Mucosa of stomach (tissue), 1 donor: ENCODE data around the gene SRGAP2C.
"Not testable (repeated sequence)": the region's sequence is repeated elsewhere in the genome, so short reads cannot be mapped to it uniquely, and the experiment has no call there.

Source experiments
- H3K27me3 ChIP-seq: one replicate; pipeline ENCODE4 v1.7.0; 2013; ENCODE audit warnings: mild to moderate bottlenecking, low read length; ENCODE audit not compliant: control insufficient read depth, insufficient read depth
- H3K36me3 ChIP-seq: one replicate; pipeline ENCODE4 v1.7.0; 2013; ENCODE audit warnings: low read length; ENCODE audit not compliant: control insufficient read depth, insufficient read depth
- H3K4me1 ChIP-seq: one replicate; pipeline ENCODE4 v1.7.0; 2013; ENCODE audit warnings: mild to moderate bottlenecking, low read length; ENCODE audit not compliant: control insufficient read depth, insufficient read depth
- H3K4me3 ChIP-seq: one replicate; pipeline ENCODE4 v1.7.0; 2013; ENCODE audit warnings: low read length
- H3K9ac ChIP-seq: one replicate; pipeline ENCODE4 v1.7.0; 2013; ENCODE audit warnings: mild to moderate bottlenecking, low read length, moderate library complexity
- H3K9me3 ChIP-seq: one replicate; pipeline ENCODE4 v1.7.0; 2013; ENCODE audit warnings: mild to moderate bottlenecking, low read length, moderate library complexity; ENCODE audit not compliant: control insufficient read depth
- donor health status: Pancreatic carcinoma.

Gene SRGAP2C

GRCh38 chr1:121366171-121366570 is 181.4 kb downstream of the SRGAP2C start:
- H3K4me1 ChIP-seq, H3K9me3 ChIP-seq, H3K4me3 ChIP-seq, H3K27me3 ChIP-seq, H3K9ac ChIP-seq, H3K36me3 ChIP-seq: not testable (repeated sequence)

GRCh38 chr1:121368910-121369309 is 184.1 kb downstream of the SRGAP2C start:
- not testable (repeated sequence) for H3K36me3 ChIP-seq, H3K4me3 ChIP-seq, H3K9me3 ChIP-seq, H3K27me3 ChIP-seq, H3K9ac ChIP-seq, H3K4me1 ChIP-seq

- not testable (repeated sequence) for H3K36me3 ChIP-seq, H3K9ac ChIP-seq, H3K27me3 ChIP-seq, H3K9me3 ChIP-seq, H3K4me3 ChIP-seq, H3K4me1 ChIP-seq
Observed at GRCh38 chr1:121369959-121370358, 185.2 kb downstream of the SRGAP2C start.

- H3K4me3 ChIP-seq, H3K36me3 ChIP-seq, H3K4me1 ChIP-seq, H3K9me3 ChIP-seq, H3K27me3 ChIP-seq, H3K9ac ChIP-seq: not testable (repeated sequence)
Observed at GRCh38 chr1:121374851-121375367, 190.1 kb downstream of the SRGAP2C start.

- not testable (repeated sequence) for H3K27me3 ChIP-seq, H3K4me1 ChIP-seq, H3K36me3 ChIP-seq, H3K4me3 ChIP-seq, H3K9me3 ChIP-seq, H3K9ac ChIP-seq
Observed at GRCh38 chr1:121376986-121377385, 192.2 kb downstream of the SRGAP2C start.

GRCh38 chr1:121378757-121379156 is 194.0 kb downstream of the SRGAP2C start:
- H3K36me3 ChIP-seq, H3K4me1 ChIP-seq, H3K9me3 ChIP-seq, H3K27me3 ChIP-seq, H3K4me3 ChIP-seq, H3K9ac ChIP-seq: not testable (repeated sequence)

- not testable (repeated sequence) for H3K9ac ChIP-seq, H3K4me1 ChIP-seq, H3K27me3 ChIP-seq, H3K9me3 ChIP-seq, H3K36me3 ChIP-seq, H3K4me3 ChIP-seq
Observed at GRCh38 chr1:121384754-121385153, 200.0 kb downstream of the SRGAP2C start.

- not testable (repeated sequence) for H3K27me3 ChIP-seq, H3K9me3 ChIP-seq, H3K4me1 ChIP-seq, H3K4me3 ChIP-seq, H3K9ac ChIP-seq, H3K36me3 ChIP-seq
Observed at GRCh38 chr1:121385162-121385561, 200.4 kb downstream of the SRGAP2C start.

- H3K27me3 ChIP-seq, H3K4me1 ChIP-seq, H3K36me3 ChIP-seq, H3K9me3 ChIP-seq, H3K4me3 ChIP-seq, H3K9ac ChIP-seq: not testable (repeated sequence)
Observed at GRCh38 chr1:121385563-121386288, 201.0 kb downstream of the SRGAP2C start.

GRCh38 chr1:121386319-121386948 is 201.7 kb downstream of the SRGAP2C start:
- H3K9me3 ChIP-seq, H3K9ac ChIP-seq, H3K4me1 ChIP-seq, H3K4me3 ChIP-seq, H3K36me3 ChIP-seq, H3K27me3 ChIP-seq: not testable (repeated sequence)

GRCh38 chr1:121389895-121390560 is 205.3 kb downstream of the SRGAP2C start:
- H3K36me3 ChIP-seq, H3K27me3 ChIP-seq, H3K9ac ChIP-seq, H3K9me3 ChIP-seq, H3K4me3 ChIP-seq, H3K4me1 ChIP-seq: not testable (repeated sequence)

GRCh38 chr1:121392130-121392529 is 207.4 kb downstream of the SRGAP2C start:
- not testable (repeated sequence) for H3K9ac ChIP-seq, H3K27me3 ChIP-seq, H3K4me3 ChIP-seq, H3K9me3 ChIP-seq, H3K4me1 ChIP-seq, H3K36me3 ChIP-seq
